WI38 (cell line): Measurements from ENCODE around the gene LEP.

Experiments
- H3K4me3 ChIP-seq: 2 replicates; pipeline ENCODE4 v1.5.1; 2011; ENCODE audit warnings: low read depth, mild to moderate bottlenecking, control low read depth, low read length
- TF ChIP-seq, protein P1 (sequence below): IDR thresholded peaks from 2 replicates; pipeline ENCODE4 v1.5.1; 2012; ENCODE audit warnings: low read depth, mild to moderate bottlenecking, control low read depth, low read length

LEP gene

DNA sequence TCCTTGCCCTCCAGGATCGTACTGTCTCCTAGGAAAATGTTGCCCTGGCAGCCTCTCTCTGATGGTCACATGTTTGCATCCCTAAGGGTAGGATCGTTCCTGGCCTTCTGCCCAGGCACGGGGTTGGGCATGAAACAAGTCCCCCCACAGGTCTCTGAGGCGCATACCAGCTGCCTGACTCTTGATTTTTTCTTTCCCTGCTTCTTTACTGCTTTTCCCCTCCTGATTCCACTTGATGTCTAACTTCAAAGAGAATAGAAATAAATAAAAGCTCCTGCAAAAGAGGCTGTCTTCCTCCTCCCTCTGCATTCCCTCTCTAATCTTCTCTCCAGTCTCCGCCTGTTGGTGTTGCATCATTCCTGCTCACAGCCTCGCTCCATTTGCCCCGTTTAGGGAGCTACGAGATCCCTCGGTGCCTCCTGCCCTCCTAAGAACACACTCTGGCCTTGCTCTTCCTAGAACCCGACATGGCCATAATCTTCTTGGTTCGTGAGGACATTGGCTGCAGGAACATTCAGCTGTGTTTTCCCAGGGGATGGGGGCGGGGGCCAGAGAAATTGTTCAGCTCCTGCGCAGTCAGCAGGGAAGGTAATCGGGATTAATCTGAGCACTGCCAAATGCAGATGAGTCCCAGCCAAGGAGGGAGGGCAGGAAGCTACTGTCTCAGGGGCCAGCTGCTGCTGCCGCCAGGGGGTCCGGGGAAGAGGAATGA lies 26.0 kb downstream of the LEP start:
- H3K4me3 ChIP-seq, result peak overlapping the region; percentile 40
- TF ChIP-seq, protein P1, sequence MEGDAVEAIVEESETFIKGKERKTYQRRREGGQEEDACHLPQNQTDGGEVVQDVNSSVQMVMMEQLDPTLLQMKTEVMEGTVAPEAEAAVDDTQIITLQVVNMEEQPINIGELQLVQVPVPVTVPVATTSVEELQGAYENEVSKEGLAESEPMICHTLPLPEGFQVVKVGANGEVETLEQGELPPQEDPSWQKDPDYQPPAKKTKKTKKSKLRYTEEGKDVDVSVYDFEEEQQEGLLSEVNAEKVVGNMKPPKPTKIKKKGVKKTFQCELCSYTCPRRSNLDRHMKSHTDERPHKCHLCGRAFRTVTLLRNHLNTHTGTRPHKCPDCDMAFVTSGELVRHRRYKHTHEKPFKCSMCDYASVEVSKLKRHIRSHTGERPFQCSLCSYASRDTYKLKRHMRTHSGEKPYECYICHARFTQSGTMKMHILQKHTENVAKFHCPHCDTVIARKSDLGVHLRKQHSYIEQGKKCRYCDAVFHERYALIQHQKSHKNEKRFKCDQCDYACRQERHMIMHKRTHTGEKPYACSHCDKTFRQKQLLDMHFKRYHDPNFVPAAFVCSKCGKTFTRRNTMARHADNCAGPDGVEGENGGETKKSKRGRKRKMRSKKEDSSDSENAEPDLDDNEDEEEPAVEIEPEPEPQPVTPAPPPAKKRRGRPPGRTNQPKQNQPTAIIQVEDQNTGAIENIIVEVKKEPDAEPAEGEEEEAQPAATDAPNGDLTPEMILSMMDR, result 0 out of 2 replicates have a peak, but pooled peaks have one; percentile 8

DNA sequence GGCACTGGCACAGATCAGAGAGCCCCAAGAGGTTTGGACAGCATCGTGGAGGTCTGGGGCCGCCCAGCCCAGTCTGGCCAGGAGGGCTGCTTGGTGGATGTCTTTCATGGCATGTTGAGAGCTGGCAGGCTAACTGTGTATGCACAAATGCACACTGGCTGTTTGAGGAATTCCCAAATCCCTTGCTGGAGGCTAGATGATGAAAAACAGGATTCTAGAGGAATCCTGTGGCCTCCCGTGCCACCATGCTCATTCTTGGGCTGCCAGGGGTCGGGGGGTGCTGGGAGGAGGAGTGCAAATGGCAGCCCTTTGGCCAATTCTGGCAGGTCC lies 26.5 kb downstream of the LEP start:
- TF ChIP-seq, protein P1, result no peak
- peak overlapping the region; percentile 40; the same call in 1 of the 2 replicates for H3K4me3 ChIP-seq

GRCh38 chr7:128268233-128268632 lies 27.2 kb downstream of the LEP start:
- H3K4me3 ChIP-seq, result no peak overlapping the region
- TF ChIP-seq, protein P1, result no peak

DNA sequence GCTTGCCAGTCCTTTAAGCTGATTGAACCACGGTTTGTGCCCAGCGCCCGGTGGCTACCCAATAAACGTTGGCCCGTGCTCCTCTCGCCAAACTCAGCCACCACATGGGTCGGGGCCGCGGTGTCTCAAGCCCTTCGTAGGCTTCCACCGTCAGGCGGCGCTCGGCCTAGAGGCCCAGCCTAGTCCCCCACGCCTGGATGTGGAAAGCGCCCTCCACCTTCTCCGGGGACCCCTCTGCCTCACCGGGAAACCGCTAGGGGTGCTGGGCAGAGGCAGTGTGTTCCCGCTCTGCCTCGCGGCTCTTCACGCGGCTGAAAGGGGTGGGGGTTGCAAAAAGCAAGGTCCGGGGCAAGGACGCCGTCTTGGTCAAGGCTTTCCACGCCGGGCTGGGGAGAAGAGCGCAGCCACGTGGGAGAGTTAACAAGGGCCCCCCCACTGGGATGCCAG lies 29.8 kb downstream of the LEP start:
- H3K4me3 ChIP-seq, result no peak overlapping the region
- TF ChIP-seq, protein P1, result no peak

DNA sequence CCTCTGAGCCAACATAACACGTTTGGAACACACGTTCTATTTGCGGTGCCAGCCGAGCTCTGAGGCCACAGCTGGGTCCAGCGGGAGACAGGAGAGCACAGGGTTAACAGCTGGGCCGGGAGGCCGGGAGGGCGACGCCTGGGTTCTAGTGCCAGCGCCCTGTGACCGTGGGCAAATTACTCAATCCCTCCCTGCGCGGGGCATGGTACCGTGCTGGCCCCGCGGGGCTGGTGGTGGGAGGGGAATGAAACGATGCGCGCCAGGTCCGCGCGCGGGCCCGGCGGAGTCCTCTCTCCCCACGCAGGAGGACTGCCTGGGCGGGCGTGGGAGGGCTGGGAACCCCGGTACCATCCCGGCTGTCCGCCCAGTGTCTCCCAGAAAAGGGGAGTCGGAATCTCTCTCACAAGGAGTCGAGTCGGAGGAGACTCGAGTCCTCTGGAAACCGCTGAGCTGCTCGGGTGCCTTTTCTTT lies 30.4 kb downstream of the LEP start:
- H3K4me3 ChIP-seq, result no peak overlapping the region

GRCh38 chr7:128271942-128272481 lies 30.9 kb downstream of the LEP start:
- TF ChIP-seq, protein P1, result no peak
- H3K4me3 ChIP-seq, result no peak overlapping the region

More for the DNA sequence above, 30.4 kb downstream of the LEP start:
- TF ChIP-seq, protein P1, result no peak

DNA sequence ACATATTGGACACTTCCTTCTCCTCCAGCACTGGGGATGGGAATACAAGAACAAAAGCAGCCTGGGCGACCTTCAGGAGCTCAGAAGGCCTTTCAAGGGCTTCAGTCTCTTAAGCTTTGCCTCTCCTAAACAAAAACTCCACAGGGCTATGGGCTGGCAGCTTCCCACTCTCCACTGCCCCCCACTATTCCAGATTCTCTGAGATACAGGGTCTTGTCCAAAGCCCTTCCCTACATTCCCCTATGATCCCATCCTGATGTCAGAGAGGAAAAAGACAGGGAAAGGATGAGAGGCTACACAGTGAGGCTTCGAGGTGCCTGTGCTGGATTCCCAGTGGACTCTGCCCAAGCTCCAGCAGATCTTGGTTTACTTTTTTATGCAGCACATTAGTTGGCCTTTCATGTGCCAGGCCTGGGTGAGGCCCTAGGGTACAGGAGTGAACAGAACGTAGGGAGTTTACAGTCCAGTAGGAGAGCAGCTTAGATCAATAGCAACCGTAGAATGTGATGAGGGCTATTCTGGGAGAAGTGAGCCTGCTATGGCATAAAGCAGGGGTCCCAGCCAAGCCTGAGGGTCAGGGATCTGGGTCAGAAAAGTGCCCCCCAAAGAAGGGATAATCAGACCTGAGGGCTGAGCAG lies 33.3 kb downstream of the LEP start:
- TF ChIP-seq, protein P1, result no peak
- no peak overlapping the region for H3K4me3 ChIP-seq
